ENCODE results near the gene PRR7.

PRR7 gene

GRCh38 chr5:177437623-177438022, 9.0 kb upstream of the PRR7 start:
- peak in 2 of 3 experiments; percentile 19 to 45 for DNase-seq

- DNase-seq = no peak
These were observed 8.1 kb upstream of the PRR7 start for GRCh38 chr5:177438468-177438867.

- DNase-seq = no peak
These were observed 7.0 kb upstream of the PRR7 start for GRCh38 chr5:177439518-177440053.

GRCh38 chr5:177440211-177440989, 6.2 kb upstream of the PRR7 start:
- DNase-seq = no peak

- no peak for DNase-seq
These were observed 5.4 kb upstream of the PRR7 start for GRCh38 chr5:177440990-177441780.

GRCh38 chr5:177442066-177442826, 4.4 kb upstream of the PRR7 start:
- no peak for DNase-seq

- DNase-seq = no peak
These were observed 3.2 kb upstream of the PRR7 start for GRCh38 chr5:177443144-177443983.

GRCh38 chr5:177444106-177445051, 2.2 kb upstream of the PRR7 start:
- DNase-seq = no peak

GRCh38 chr5:177445052-177445916, 1.3 kb upstream of the PRR7 start:
- no peak for DNase-seq

- no peak for DNase-seq
These were observed 756 bp upstream of the PRR7 start for GRCh38 chr5:177445917-177446199.

- DNase-seq = peak; percentile 62 to 82 (median 81)
These were observed 524 bp downstream of the PRR7 start for GRCh38 chr5:177447066-177447610.

GRCh38 chr5:177447611-177448243, 1.1 kb downstream of the PRR7 start:
- DNase-seq = peak in 2 of 3 experiments; percentile 58 to 66

GRCh38 chr5:177448244-177448950, 1.8 kb downstream of the PRR7 start:
- DNase-seq = no peak

- DNase-seq = no peak
These were observed 2.8 kb downstream of the PRR7 start for GRCh38 chr5:177449140-177450061.

GRCh38 chr5:177450667-177451424, 4.2 kb downstream of the PRR7 start:
- no peak for DNase-seq

Data from NCI-H1417 (cell line).